Activated CD4-positive, alpha-beta T cell treated with anti-CD3 and anti-CD28 coated beads for 36 hours (primary cell): Measurements from ENCODE around the gene SHH. TPM values are rescaled to one million over a fixed set of nuclear protein-coding genes. Genes with fewer than 3 reads are reported as not detected.
"Not testable (repeated sequence)": the region's sequence is repeated elsewhere in the genome, so short reads cannot be mapped to it uniquely, and the experiment has no call there.

Experiments
- ATAC-seq: fragments of 200-7000 bp; cut with Tn5 transposase; one replicate; pipeline ENCODE4 v1.10.0; 2021; ENCODE audit warnings: mild to moderate bottlenecking, moderate library complexity
- CTCF ChIA-PET: fragments of 350-600 bp; sonication (Branson Sonifier 250); formaldehyde crosslinking; loops from one replicate; lab custom pipeline; 2021; ENCODE audit warnings: antibody characterized with exemption; lab: Charles Lee
- POLR2A ChIA-PET: fragments of 350-600 bp; sonication (Branson Sonifier 250); formaldehyde crosslinking; loops from one replicate; lab custom pipeline; 2021; ENCODE audit warnings: antibody characterized with exemption, inconsistent platforms; lab: Charles Lee
- DNase-seq: peaks from one replicate; pipeline ENCODE4 v3.0.0-alpha.2; 2020
- H3K27ac Mint-ChIP-seq: one replicate; pipeline ENCODE4 v1.8.0; 2021; ENCODE audit warnings: mixed read lengths
- H3K27me3 Mint-ChIP-seq: one replicate; pipeline ENCODE4 v1.8.0; 2021; ENCODE audit warnings: mixed read lengths
- H3K36me3 Mint-ChIP-seq: one replicate; pipeline ENCODE4 v1.8.0; 2021; ENCODE audit warnings: low read depth, mixed read lengths
- H3K4me1 Mint-ChIP-seq: one replicate; pipeline ENCODE4 v1.8.0; 2021; ENCODE audit warnings: mixed read lengths
- H3K4me3 Mint-ChIP-seq: one replicate; pipeline ENCODE4 v1.8.0; 2021; ENCODE audit warnings: mild to moderate bottlenecking, moderate library complexity, mixed read lengths
- H3K9me3 Mint-ChIP-seq: one replicate; pipeline ENCODE4 v1.8.0; 2021; ENCODE audit warnings: low read depth, mixed read lengths
- intact Hi-C, 2 experiments: fragments of 100-400 bp; cut with DNase I in 1 of 2; cut with micrococcal nuclease in 1 of 2; formaldehyde crosslinking; loops; one replicate each; pipeline versions ENCODE4 v1.14.2 to v1.15.1; 2022 to 2024; cut with DNase I, micrococcal nuclease
- total RNA-seq, 2 experiments: library from RNA; stranded (reverse); gene quantifications; one replicate each; pipeline ENCODE4 v1.2.3, GENCODE V29; 2021

Gene SHH
- total RNA-seq, 2 experiments from 2014 or later, result not detected

GRCh38 chr7:155830961-155831806 lies 18.9 kb upstream of the SHH start:
- intact Hi-C loops, result no loop called here
- Mint-ChIP-seq H3K9me3 (no peaks in the 10 kb centered on the region), H3K36me3 (no peaks in the 10 kb centered on the region), H3K4me3 (no peak overlapping the region), H3K27ac (no peak overlapping the region), H3K4me1 (no peaks in the 10 kb centered on the region), H3K27me3 (peaks cover 4% of the 10 kb centered on the region)
- DNase-seq, result no peak
- no peak for ATAC-seq
- ChIA-PET CTCF (no interaction called here), POLR2A (no interaction called here)

- no peak overlapping the region for H3K4me3 Mint-ChIP-seq
- H3K9me3 Mint-ChIP-seq, result no peaks in the 10 kb centered on the region
- DNase-seq (no peak), ATAC-seq (no peak)
- CTCF ChIA-PET, result no interaction called here
- intact Hi-C loops, result no loop called here
- H3K4me1 Mint-ChIP-seq, result no peaks in the 10 kb centered on the region
- H3K27ac Mint-ChIP-seq, result no peak overlapping the region
- POLR2A ChIA-PET, result no interaction called here
- no peaks in the 10 kb centered on the region for H3K36me3 Mint-ChIP-seq
- H3K27me3 Mint-ChIP-seq, result peaks cover 8% of the 10 kb centered on the region
Observed at GRCh38 chr7:155829796-155830470, 17.7 kb upstream of the SHH start.

GRCh38 chr7:155825336-155825735 lies 13.1 kb upstream of the SHH start:
- Mint-ChIP-seq H3K36me3 (no peaks in the 10 kb centered on the region), H3K4me3 (no peak overlapping the region), H3K27ac (no peak overlapping the region), H3K27me3 (peaks cover 10% of the 10 kb centered on the region), H3K9me3 (no peaks in the 10 kb centered on the region), H3K4me1 (no peaks in the 10 kb centered on the region)
- ChIA-PET CTCF (interaction anchor here (0.7 kb wide), 1 partner anchor 173 kb away, joined by 3 read pairs; no protein-coding TSS in a partner anchor), POLR2A (no interaction called here)
- intact Hi-C loops, result no loop called here
- no peak for ATAC-seq
- DNase-seq, result no peak

- Mint-ChIP-seq H3K4me1 (no peaks in the 10 kb centered on the region), H3K27me3 (peaks cover 10% of the 10 kb centered on the region), H3K9me3 (no peaks in the 10 kb centered on the region), H3K4me3 (no peak overlapping the region), H3K36me3 (no peaks in the 10 kb centered on the region), H3K27ac (no peak overlapping the region)
- intact Hi-C loops, result no loop called here
- ChIA-PET CTCF (interaction anchor here (0.6 to 1.4 kb wide), 2 partner anchors 235 to 996 kb away, joined by 3 to 4 read pairs; no protein-coding TSS in a partner anchor), POLR2A (no interaction called here)
- ATAC-seq, result no peak
- DNase-seq, result no peak
Observed at GRCh38 chr7:155824227-155824886, 12.1 kb upstream of the SHH start.

GRCh38 chr7:155821851-155822250 lies 9.6 kb upstream of the SHH start:
- CTCF ChIA-PET, result no interaction called here
- POLR2A ChIA-PET, result no interaction called here
- H3K36me3 Mint-ChIP-seq, result no peaks in the 10 kb centered on the region
- H3K4me3 Mint-ChIP-seq, result no peak overlapping the region
- intact Hi-C loops, result no loop called here
- DNase-seq (no peak), ATAC-seq (no peak)
- no peaks in the 10 kb centered on the region for H3K9me3 Mint-ChIP-seq
- no peak overlapping the region for H3K27ac Mint-ChIP-seq
- H3K27me3 Mint-ChIP-seq, result peaks cover 10% of the 10 kb centered on the region
- H3K4me1 Mint-ChIP-seq, result no peaks in the 10 kb centered on the region

GRCh38 chr7:155820788-155821187 lies 8.5 kb upstream of the SHH start:
- ChIA-PET CTCF (interaction anchor here (1.0 kb wide), 1 partner anchor 287 kb away, joined by 3 read pairs; no protein-coding TSS in a partner anchor), POLR2A (no interaction called here)
- ATAC-seq, result no peak
- intact Hi-C loops, result no loop called here
- Mint-ChIP-seq H3K27me3 (peaks cover 11% of the 10 kb centered on the region), H3K27ac (no peak overlapping the region), H3K9me3 (no peaks in the 10 kb centered on the region), H3K36me3 (no peaks in the 10 kb centered on the region), H3K4me1 (no peaks in the 10 kb centered on the region), H3K4me3 (no peak overlapping the region)
- DNase-seq, result no peak

GRCh38 chr7:155820246-155820645 lies 8.0 kb upstream of the SHH start:
- peaks cover 4% of the 10 kb centered on the region for H3K4me1 Mint-ChIP-seq
- no peak for ATAC-seq

GRCh38 chr7:155819186-155819585 lies 6.9 kb upstream of the SHH start:
- no peak overlapping the region for H3K4me3 Mint-ChIP-seq
- H3K27me3 Mint-ChIP-seq, result peaks cover 13% of the 10 kb centered on the region
- no peak for ATAC-seq
- no peaks in the 10 kb centered on the region for H3K36me3 Mint-ChIP-seq
- POLR2A ChIA-PET, result no interaction called here
- peaks cover 4% of the 10 kb centered on the region for H3K4me1 Mint-ChIP-seq
- no peak for DNase-seq
- no peaks in the 10 kb centered on the region for H3K9me3 Mint-ChIP-seq
- CTCF ChIA-PET, result interaction anchor here (0.6 kb wide), 1 partner anchor 433 kb away, joined by 3 read pairs; no protein-coding TSS in a partner anchor
- no peak overlapping the region for H3K27ac Mint-ChIP-seq
- intact Hi-C loops, result loop anchor here in 1 of 2 experiments (5.0 kb wide), 2 partner anchors 653 to 998 kb away; no protein-coding TSS in a partner anchor

More at GRCh38 chr7:155820246-155820645, 8.0 kb upstream of the SHH start:
- intact Hi-C loops, result no loop called here
- Mint-ChIP-seq H3K4me3 (no peak overlapping the region), H3K27me3 (peaks cover 10% of the 10 kb centered on the region), H3K9me3 (no peaks in the 10 kb centered on the region), H3K36me3 (no peaks in the 10 kb centered on the region), H3K27ac (no peak overlapping the region)
- POLR2A ChIA-PET, result no interaction called here
- CTCF ChIA-PET, result interaction anchor here (1.0 kb wide), 1 partner anchor 287 kb away, joined by 3 read pairs; no protein-coding TSS in a partner anchor
- no peak for DNase-seq

- intact Hi-C loops, result loop anchor here in 1 of 2 experiments (5.0 kb wide), 2 partner anchors 654 to 999 kb away; no protein-coding TSS in a partner anchor
- DNase-seq, result no peak
- peaks cover 4% of the 10 kb centered on the region for H3K4me1 Mint-ChIP-seq
- no peak for ATAC-seq
- H3K27ac Mint-ChIP-seq, result no peak overlapping the region
- no peaks in the 10 kb centered on the region for H3K36me3 Mint-ChIP-seq
- CTCF ChIA-PET, result no interaction called here
- H3K9me3 Mint-ChIP-seq, result no peaks in the 10 kb centered on the region
- no peak overlapping the region for H3K4me3 Mint-ChIP-seq
- peaks cover 17% of the 10 kb centered on the region for H3K27me3 Mint-ChIP-seq
- POLR2A ChIA-PET, result no interaction called here
Observed at GRCh38 chr7:155818820-155819168, 6.5 kb upstream of the SHH start.

GRCh38 chr7:155818154-155818819 lies 6.0 kb upstream of the SHH start:
- Mint-ChIP-seq H3K9me3 (no peaks in the 10 kb centered on the region), H3K4me3 (no peak overlapping the region), H3K27ac (no peak overlapping the region), H3K4me1 (peaks cover 4% of the 10 kb centered on the region), H3K27me3 (peaks cover 19% of the 10 kb centered on the region), H3K36me3 (no peaks in the 10 kb centered on the region)
- ChIA-PET CTCF (no interaction called here), POLR2A (no interaction called here)
- no peak for DNase-seq
- intact Hi-C loops, result loop anchor here in 1 of 2 experiments (5.0 kb wide), 2 partner anchors 654 to 999 kb away; no protein-coding TSS in a partner anchor
- no peak for ATAC-seq

GRCh38 chr7:155817515-155817914 lies 5.3 kb upstream of the SHH start:
- intact Hi-C loops, result loop anchor here in 1 of 2 experiments (5.0 kb wide), 2 partner anchors 655 to 1000 kb away; no protein-coding TSS in a partner anchor
- peaks cover 23% of the 10 kb centered on the region for H3K27me3 Mint-ChIP-seq
- H3K4me1 Mint-ChIP-seq, H3K36me3 Mint-ChIP-seq, H3K4me3 Mint-ChIP-seq, CTCF ChIA-PET, H3K9me3 Mint-ChIP-seq, H3K27ac Mint-ChIP-seq, ATAC-seq, DNase-seq: not testable (repeated sequence)
- POLR2A ChIA-PET, result interaction anchor here (0.6 kb wide), 1 partner anchor 77 kb away, joined by 4 read pairs; no protein-coding TSS in a partner anchor
